Fibroblast of mammary gland (primary cell): Measurements from ENCODE around the gene SLC25A43.
"Not testable (repeated sequence)": the region's sequence is repeated elsewhere in the genome, so short reads cannot be mapped to it uniquely, and the experiment has no call there.

Source experiments
- DNase-seq: peaks from one replicate; pipeline ENCODE4 v3.0.0-alpha.2; 2010; ENCODE audit warnings: low read depth
- H3K4me3 ChIP-seq: 2 replicates; pipeline ENCODE4 v1.5.1; 2011; ENCODE audit warnings: low read depth, mild to moderate bottlenecking, low read length, moderate library complexity; ENCODE audit not compliant: control insufficient read depth
- CTCF ChIP-seq: conservative IDR thresholded peaks from 2 replicates; pipeline ENCODE4 v1.5.1; 2011; ENCODE audit warnings: low read depth, low read length, inconsistent platforms; ENCODE audit not compliant: control insufficient read depth, insufficient read depth

The SLC25A43 gene

GRCh38 chrX:119398974-119399771, at the start of gene SLC25A43:
TSS of gene SLC25A43 (plus strand) at chrX:119399336. CDS start at chrX:119399404, 68 bp downstream.
- DNase-seq: peak; percentile 20
- H3K4me3 ChIP-seq: peak within 1 kb of the TSS; percentile 40
- TF ChIP-seq CTCF: no peak

GRCh38 chrX:119359618-119360382, 39.3 kb upstream of the SLC25A43 start:
- no peak for TF ChIP-seq CTCF
- DNase-seq: no peak
- H3K4me3 ChIP-seq: no peak overlapping the region

- not testable (repeated sequence) for H3K4me3 ChIP-seq, DNase-seq
Measured at GRCh38 chrX:119361451-119361850, 37.7 kb upstream of the SLC25A43 start.

GRCh38 chrX:119362074-119362473, 37.1 kb upstream of the SLC25A43 start:
- not testable (repeated sequence) for H3K4me3 ChIP-seq, DNase-seq

- no peak for TF ChIP-seq CTCF
- DNase-seq: no peak
- no peak overlapping the region for H3K4me3 ChIP-seq
Measured at GRCh38 chrX:119363391-119363790, 35.7 kb upstream of the SLC25A43 start.

- DNase-seq, H3K4me3 ChIP-seq: not testable (repeated sequence)
Measured at GRCh38 chrX:119371861-119372260, 27.3 kb upstream of the SLC25A43 start.

- DNase-seq: peak; percentile 68
- no peak overlapping the region for H3K4me3 ChIP-seq
- no peak for TF ChIP-seq CTCF
Measured at GRCh38 chrX:119374736-119375135, 24.4 kb upstream of the SLC25A43 start.

- no peak for TF ChIP-seq CTCF
- no peak overlapping the region for H3K4me3 ChIP-seq
- DNase-seq: peak; percentile 13
Measured at GRCh38 chrX:119375561-119375960, 23.6 kb upstream of the SLC25A43 start.
